ENCODE measurements around the gene DBNL.

Gene DBNL

GRCh38 chr7:44042221-44042620 lies 2.3 kb upstream of the DBNL start:
- DNase-seq (ENCODE audit: low read depth in 3 of 3) = no peak

- no peak for DNase-seq (ENCODE audit: low read depth in 3 of 3)
These were observed 600 bp upstream of the DBNL start for GRCh38 chr7:44043902-44044301.

- no peak for DNase-seq (ENCODE audit: low read depth in 3 of 3)
These were observed 918 bp downstream of the DBNL start for GRCh38 chr7:44045226-44046014.

GRCh38 chr7:44046321-44047061 lies 2.0 kb downstream of the DBNL start:
- no peak for DNase-seq (ENCODE audit: low read depth in 3 of 3)

GRCh38 chr7:44048031-44048795 lies 3.7 kb downstream of the DBNL start:
- no peak for DNase-seq (ENCODE audit: low read depth in 3 of 3)

GRCh38 chr7:44050121-44050914 lies 5.8 kb downstream of the DBNL start:
- no peak for DNase-seq (ENCODE audit: low read depth in 3 of 3)

GRCh38 chr7:44050915-44051560 lies 6.5 kb downstream of the DBNL start:
- DNase-seq (ENCODE audit: low read depth in 3 of 3) = no peak

GRCh38 chr7:44051611-44052220 lies 7.2 kb downstream of the DBNL start:
- no peak for DNase-seq (ENCODE audit: low read depth in 3 of 3)

- DNase-seq (ENCODE audit: low read depth in 3 of 3) = no peak
These were observed 8.4 kb downstream of the DBNL start for GRCh38 chr7:44052771-44053365.

- no peak for DNase-seq (ENCODE audit: low read depth in 3 of 3)
These were observed 12.2 kb downstream of the DBNL start for GRCh38 chr7:44056681-44057080.

- no peak for DNase-seq (ENCODE audit: low read depth in 3 of 3)
These were observed 12.8 kb downstream of the DBNL start for GRCh38 chr7:44057181-44057848.

- DNase-seq (ENCODE audit: low read depth in 3 of 3) = no peak
These were observed 13.6 kb downstream of the DBNL start for GRCh38 chr7:44057849-44058758.

GRCh38 chr7:44058759-44059218 lies 14.3 kb downstream of the DBNL start:
- no peak for DNase-seq (ENCODE audit: low read depth in 3 of 3)

- DNase-seq (ENCODE audit: low read depth in 3 of 3) = no peak
These were observed 15.0 kb downstream of the DBNL start for GRCh38 chr7:44059219-44060090.

GRCh38 chr7:44060091-44060947 lies 15.8 kb downstream of the DBNL start:
- DNase-seq (ENCODE audit: low read depth in 3 of 3) = no peak

- no peak for DNase-seq (ENCODE audit: low read depth in 3 of 3)
These were observed 16.6 kb downstream of the DBNL start for GRCh38 chr7:44060948-44061644.
